GM21529 (cell line): Measurements from ENCODE around the gene HIRIP3.
"Not testable (repeated sequence)": the region's sequence is repeated elsewhere in the genome, so short reads cannot be mapped to it uniquely, and the experiment has no call there.

Experiments used
- ATAC-seq: cut with Tn5 transposase; IDR thresholded peaks from one replicate; pipeline ENCODE4 v1.9.1; 2021; ENCODE audit not compliant: unreplicated experiment

HIRIP3 gene

GRCh38 chr16:29961479-29962343 is 33.7 kb downstream of the HIRIP3 start, which contains the start of gene TMEM219:
Gene TMEM219, plus strand, starts transcription at chr16:29962079. Its CDS starts 1,065 bp downstream, at chr16:29963144.
- peak; percentile 77 for ATAC-seq

- ATAC-seq, result no peak
These were observed 34.3 kb downstream of the HIRIP3 start for GRCh38 chr16:29961127-29961478.

GRCh38 chr16:29959821-29960220 is 35.6 kb downstream of the HIRIP3 start:
- not testable (repeated sequence) for ATAC-seq

- no peak for ATAC-seq
These were observed 36.1 kb downstream of the HIRIP3 start for GRCh38 chr16:29959293-29959692.

GRCh38 chr16:29958756-29959155 is 36.7 kb downstream of the HIRIP3 start:
- no peak for ATAC-seq

- ATAC-seq, result no peak
These were observed 43.6 kb downstream of the HIRIP3 start for GRCh38 chr16:29951625-29952365.

GRCh38 chr16:29950806-29951461 is 44.5 kb downstream of the HIRIP3 start:
- no peak for ATAC-seq

- no peak for ATAC-seq
These were observed 47.5 kb downstream of the HIRIP3 start for GRCh38 chr16:29947897-29948296.

- no peak for ATAC-seq
These were observed 51.3 kb downstream of the HIRIP3 start for GRCh38 chr16:29943846-29944799.
